ENCODE results near the gene PPEF1. TPM values are rescaled to one million over a fixed set of nuclear protein-coding genes. Genes with fewer than 3 reads are reported as not detected.

Gene PPEF1
- total and polyA plus RNA-seq, 2 of the 8 experiments (the other 6 are each of a cell fraction or from before 2014, with no cell fraction given) = 0.08 to 0.30 TPM

DNA sequence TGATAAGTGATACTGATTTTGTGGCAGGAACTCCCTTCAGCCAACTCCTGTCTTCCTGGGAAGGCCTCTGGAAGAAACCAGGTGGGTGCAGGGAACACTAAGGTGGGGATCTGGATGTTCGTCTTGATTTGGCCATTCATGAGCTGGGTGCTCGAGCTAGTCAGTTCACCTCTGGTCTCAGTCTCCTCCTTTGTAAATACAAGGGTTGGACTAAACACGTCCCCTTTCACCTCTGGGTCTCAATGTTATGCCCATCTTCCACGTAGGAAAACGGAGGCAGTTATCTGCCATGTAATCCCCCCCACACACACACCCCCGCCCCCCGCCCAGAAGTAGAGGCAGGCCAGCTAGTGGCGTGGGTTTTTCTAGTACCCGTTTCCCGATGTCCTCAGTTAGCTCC lies 31.4 kb upstream of the PPEF1 start (continued):
- TF ChIP-seq, protein P1, sequence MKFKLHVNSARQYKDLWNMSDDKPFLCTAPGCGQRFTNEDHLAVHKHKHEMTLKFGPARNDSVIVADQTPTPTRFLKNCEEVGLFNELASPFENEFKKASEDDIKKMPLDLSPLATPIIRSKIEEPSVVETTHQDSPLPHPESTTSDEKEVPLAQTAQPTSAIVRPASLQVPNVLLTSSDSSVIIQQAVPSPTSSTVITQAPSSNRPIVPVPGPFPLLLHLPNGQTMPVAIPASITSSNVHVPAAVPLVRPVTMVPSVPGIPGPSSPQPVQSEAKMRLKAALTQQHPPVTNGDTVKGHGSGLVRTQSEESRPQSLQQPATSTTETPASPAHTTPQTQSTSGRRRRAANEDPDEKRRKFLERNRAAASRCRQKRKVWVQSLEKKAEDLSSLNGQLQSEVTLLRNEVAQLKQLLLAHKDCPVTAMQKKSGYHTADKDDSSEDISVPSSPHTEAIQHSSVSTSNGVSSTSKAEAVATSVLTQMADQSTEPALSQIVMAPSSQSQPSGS (IDR thresholded peaks at IDR 0.05; ENCODE audit: low read length) = no peak
- no peak for TF ChIP-seq SRF (IDR thresholded peaks at IDR 0.05; ENCODE audit: low read depth, low read length)
- TF ChIP-seq, protein P2, sequence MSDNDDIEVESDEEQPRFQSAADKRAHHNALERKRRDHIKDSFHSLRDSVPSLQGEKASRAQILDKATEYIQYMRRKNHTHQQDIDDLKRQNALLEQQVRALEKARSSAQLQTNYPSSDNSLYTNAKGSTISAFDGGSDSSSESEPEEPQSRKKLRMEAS (IDR thresholded peaks at IDR 0.05) = no peak
- no peak for TF ChIP-seq SIX5 (IDR thresholded peaks at IDR 0.05; ENCODE audit: low read depth, low read length)
- no peak for TF ChIP-seq POLR2A (IDR thresholded peaks at IDR 0.05; ENCODE audit: control extremely low read depth in 1 of 2, low read depth in 2 of 2, low read length in 2 of 2)
- TF ChIP-seq EGR1 (IDR thresholded peaks at IDR 0.05; ENCODE audit: borderline replicate concordance, low read depth, low read length) = no peak
- TF ChIP-seq, protein P3, sequence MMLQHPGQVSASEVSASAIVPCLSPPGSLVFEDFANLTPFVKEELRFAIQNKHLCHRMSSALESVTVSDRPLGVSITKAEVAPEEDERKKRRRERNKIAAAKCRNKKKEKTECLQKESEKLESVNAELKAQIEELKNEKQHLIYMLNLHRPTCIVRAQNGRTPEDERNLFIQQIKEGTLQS (IDR thresholded peaks at IDR 0.05; ENCODE audit: insufficient read depth, low read depth, low read length) = no peak
- no peak for TF ChIP-seq CEBPB (IDR thresholded peaks at IDR 0.05; ENCODE audit: low read depth, low read length)
- TF ChIP-seq BRCA1 (IDR thresholded peaks at IDR 0.05; ENCODE audit: low read depth, low read length) = no peak

Data from H1 (cell line).